ENCODE measurements around the gene ENTPD6. TPM values are rescaled to one million over a fixed set of nuclear protein-coding genes. Genes with fewer than 3 reads are reported as not detected.

The ENTPD6 gene
- polyA plus RNA-seq, 1 donor, result 46.7 TPM

- no peak for DNase-seq
These were observed 46.7 kb downstream of the ENTPD6 start for GRCh38 chr20:25242231-25242630.

DNA sequence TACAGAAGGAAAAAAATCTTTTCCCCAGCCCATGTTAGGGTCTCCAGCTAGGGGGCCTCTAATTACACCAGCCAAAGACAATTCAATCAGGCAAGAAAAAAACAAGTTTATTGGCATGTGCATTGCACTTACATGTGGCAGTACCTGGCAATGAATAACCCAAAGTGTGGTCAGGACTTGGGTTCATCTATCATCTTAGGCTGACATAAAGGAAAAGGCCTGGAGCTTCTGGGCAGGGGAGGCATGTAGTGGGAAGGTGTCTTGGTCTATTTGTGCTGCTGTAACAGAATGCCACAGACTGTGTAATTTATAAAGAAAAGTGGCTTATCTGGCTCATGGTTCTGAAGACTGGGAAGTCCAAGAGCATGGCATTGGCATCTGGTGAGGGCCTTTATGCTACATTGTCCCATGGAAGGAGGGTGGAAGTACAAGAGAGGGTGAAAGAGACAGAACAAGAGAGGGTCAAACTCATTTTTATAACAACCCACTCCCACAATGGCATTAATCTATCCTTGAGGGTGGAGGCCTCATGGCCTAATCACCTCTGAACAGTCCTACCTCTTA, 48.0 kb downstream of the ENTPD6 start:
- DNase-seq, result no peak

GRCh38 chr20:25244976-25245375, 49.5 kb downstream of the ENTPD6 start:
- DNase-seq, result no peak

DNA sequence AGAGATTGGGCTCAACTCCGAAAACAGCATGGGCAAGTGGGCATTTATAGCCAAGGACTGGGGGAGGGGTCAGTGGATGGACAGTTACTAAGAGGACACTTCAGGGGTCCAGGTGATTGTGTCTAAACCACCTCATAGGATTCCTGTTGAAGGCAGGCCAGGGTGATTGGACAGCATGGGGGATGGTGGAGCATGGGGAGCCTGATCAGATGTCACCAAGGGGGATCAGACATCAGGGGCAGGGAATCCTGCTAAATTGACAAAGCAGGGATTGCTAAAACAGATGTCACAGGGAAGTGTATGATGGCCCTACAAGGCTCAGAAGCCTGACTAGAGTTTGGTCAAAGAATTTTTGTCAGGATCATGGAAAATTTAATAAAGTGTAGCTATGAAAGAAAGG, 49.9 kb downstream of the ENTPD6 start:
- DNase-seq, result no peak

DNA sequence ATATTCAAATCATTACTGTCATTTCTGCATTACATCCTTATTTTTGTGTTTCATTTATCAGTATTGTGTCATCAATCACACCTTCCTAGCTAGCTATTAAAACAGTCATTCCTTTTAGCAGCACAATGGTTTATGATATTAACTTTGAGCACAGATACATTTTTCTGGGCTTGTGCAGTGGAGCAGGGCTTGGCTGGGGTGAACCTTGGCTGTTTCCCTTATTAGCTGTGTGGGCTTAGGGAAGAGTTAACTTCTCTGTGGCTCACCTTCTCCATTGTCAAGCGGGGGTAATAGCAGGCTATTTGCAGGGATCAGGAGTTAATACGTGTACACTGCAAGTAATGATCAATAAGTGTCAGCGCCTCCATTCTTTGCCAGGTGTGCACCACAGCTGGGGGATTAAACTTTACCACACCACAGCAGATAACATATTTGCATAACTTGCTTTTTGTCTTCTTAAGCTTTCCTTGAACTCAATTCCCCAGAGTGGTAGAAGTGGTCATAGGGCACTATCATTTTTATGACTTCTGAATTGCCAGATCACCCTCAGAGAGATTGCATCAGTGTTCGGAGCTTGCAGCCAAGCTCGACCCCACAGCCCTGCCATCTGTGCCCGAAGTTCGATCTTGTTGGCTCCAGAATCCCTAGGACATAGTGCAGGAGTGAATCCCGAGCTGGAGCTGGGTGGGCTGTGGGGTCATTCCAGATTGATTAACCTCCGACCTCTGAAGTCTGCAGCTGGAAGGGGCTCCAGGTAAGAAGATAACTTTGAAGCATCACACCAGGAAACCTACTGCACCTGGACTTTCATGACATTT, 50.9 kb downstream of the ENTPD6 start:
- DNase-seq, result no peak

- no peak for DNase-seq
These were observed 51.5 kb downstream of the ENTPD6 start for GRCh38 chr20:25247000-25247517.

DNA sequence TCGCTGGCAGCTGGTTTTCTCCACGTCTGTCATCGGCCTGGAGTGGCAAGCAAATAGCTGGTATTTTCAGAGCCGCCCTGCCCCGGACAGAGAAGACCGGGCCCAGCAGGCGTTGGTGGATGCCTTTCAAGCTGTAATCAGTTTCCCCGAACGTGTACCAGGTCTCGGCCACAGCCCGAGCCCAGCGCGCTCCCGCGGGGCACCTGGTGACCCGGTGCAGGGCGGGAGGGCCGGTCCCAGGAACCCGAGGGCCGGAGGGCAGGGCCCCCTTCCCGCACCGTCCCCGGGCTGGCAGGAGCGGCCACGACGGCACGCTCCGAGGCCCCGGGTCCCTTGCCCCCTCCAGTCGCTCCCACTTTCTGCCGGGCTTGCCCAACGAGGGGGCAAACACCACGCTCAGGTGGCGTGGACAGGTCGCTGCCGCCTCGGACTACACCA, 52.0 kb downstream of the ENTPD6 start:
- no peak for DNase-seq

- peak; percentile 74 for DNase-seq
These were observed 52.7 kb downstream of the ENTPD6 start, which contains the start of gene PYGB for GRCh38 chr20:25247956-25248785. Gene PYGB (plus strand): TSS chr20:25248085. CDS start chr20:25248179, 94 bp downstream.

DNA sequence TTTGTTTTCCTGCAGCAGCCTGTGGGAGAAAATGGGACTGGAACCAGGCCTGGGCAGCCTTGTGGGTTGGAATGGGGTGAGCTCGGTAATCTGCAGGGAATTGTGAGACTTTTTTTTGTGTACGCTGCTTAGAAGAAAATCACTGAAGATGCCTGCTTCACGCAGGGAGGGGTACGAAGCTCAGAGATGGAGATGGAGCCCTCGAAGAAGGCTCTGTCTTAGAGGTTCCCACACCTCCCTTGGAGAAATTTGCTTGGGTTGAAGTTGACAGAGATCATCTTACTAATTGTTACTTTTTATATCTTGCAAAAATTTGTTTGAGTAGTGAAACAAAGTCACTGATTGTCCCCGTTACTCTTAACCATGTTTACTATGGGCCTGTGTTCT, 53.3 kb downstream of the ENTPD6 start:
- no peak for DNase-seq

DNA sequence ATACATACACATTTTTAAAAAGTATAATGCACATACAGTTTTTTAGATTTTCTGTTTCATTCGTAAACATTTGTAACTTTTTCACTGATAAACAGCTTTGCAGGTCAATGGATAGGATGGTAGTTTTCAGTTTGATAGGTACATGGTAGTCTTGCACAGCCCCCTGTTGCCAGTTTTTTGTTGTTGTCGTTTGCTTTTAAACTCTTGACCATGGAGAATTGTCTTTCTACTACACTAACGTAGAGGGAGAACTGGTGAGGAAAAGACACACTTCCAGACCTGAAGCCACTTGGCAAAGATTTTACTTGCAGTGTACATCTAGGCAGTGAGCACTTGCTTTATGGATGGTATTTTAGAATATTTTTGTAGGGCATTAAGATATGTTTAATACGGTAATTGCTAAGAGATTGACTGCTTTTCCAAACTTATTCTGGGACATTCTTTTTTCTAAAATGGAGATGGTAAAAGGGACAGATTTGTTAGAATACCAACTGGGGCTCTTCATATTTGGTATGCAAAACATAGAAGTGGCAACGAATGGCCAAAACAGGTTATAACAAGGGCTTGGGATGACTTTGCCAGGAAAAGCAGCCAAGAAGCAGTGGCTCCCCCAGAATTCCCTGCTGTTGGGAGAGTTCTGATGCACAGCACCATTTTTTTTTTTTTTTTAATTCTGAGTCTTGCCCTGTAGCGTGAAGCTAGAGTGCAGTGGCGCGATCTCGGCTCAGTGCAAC, 53.9 kb downstream of the ENTPD6 start:
- DNase-seq, result no peak

DNA sequence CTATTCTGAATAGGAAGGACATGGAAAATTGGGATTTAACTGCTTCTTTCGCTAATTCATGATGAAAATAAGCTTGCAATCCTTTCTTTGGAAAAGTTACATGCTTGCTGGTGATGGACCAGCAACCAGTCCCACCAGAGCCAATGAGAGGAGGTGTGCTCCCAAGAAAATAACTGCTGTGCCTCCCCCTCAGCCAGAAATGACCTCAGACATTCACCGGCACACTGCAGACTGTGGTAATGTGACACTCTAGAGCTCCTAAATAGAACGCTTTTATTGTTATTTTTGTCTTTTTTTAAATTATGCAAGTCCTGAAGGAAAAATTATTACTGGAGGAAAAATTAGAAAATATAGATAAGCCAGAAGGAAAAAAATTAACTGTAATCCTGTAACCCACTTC, 55.0 kb downstream of the ENTPD6 start:
- no peak for DNase-seq

DNA sequence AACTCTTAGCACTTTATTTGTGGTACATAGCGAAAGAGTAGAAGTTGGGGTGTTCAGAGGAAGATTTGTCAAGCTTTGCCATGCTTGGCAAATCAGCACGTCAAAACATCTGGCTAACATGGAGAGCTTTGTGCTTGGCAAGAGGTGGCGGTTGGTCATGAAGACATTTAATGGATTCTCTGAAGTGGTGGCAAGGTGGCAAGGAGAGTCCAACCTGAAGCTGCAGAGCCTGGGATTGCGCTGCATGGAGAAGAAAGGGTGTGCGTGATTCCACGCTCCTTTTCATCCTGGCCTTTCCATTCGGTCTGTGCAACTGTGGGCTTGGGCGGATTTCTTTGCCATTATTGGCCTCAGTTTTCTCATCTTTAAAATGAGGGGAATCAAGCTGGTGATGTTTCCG, 55.5 kb downstream of the ENTPD6 start:
- DNase-seq, result no peak

GRCh38 chr20:25251558-25251957, 56.0 kb downstream of the ENTPD6 start:
- no peak for DNase-seq

- no peak for DNase-seq
These were observed 56.7 kb downstream of the ENTPD6 start for GRCh38 chr20:25252230-25252651.

- DNase-seq, result no peak
These were observed 57.3 kb downstream of the ENTPD6 start for GRCh38 chr20:25252686-25253421.

- no peak for DNase-seq
These were observed 58.2 kb downstream of the ENTPD6 start for GRCh38 chr20:25253606-25254275.

DNA sequence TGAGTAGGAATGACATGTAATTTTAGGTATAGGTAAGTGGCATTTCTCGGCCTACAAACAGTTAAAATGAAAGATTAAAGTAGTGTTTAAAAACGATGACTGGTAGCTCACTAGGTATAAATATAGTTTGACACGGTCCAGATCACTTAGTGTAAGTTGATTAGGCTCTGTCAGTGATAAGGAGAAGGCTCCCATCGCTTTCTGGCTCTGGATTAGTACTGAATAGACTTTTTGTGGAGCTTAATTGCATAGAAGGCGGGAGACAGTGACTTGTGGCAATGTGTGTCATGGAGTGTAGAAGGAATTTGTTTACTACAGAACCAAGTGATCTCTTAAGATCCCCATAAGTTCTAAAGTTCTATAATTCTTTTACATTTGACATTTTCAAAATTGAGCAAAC, 59.1 kb downstream of the ENTPD6 start:
- no peak for DNase-seq

GRCh38 chr20:25254986-25255680, 59.6 kb downstream of the ENTPD6 start:
- DNase-seq, result no peak

- DNase-seq, result no peak
These were observed 60.8 kb downstream of the ENTPD6 start for GRCh38 chr20:25256226-25256859.
